GM15510 (cell line): ENCODE data around the gene SULT1A1.

Experiments used
- POLR2A ChIP-seq: IDR thresholded peaks from 3 replicates; pipeline ENCODE4 v1.6.1; 2011; ENCODE audit warnings: borderline replicate concordance; ENCODE audit not compliant: insufficient read length; ENCODE audit errors: extremely low read depth

The SULT1A1 gene

GRCh38 chr16:28596840-28597691 lies 12.8 kb downstream of the SULT1A1 start, which contains the start of gene SULT1A2:
Gene SULT1A2, minus strand, starts transcription at chr16:28597050. Its CDS starts 1,120 bp downstream, at chr16:28595930.
- TF ChIP-seq POLR2A = no peak

GRCh38 chr16:28596115-28596630 lies 13.7 kb downstream of the SULT1A1 start:
- no peak for TF ChIP-seq POLR2A

- TF ChIP-seq POLR2A = no peak
Measured at GRCh38 chr16:28592979-28593553, 16.8 kb downstream of the SULT1A1 start.

- TF ChIP-seq POLR2A = no peak
Measured at GRCh38 chr16:28592511-28592910, 17.3 kb downstream of the SULT1A1 start.

GRCh38 chr16:28591355-28591754 lies 18.5 kb downstream of the SULT1A1 start:
- TF ChIP-seq POLR2A = no peak

- no peak for TF ChIP-seq POLR2A
Measured at GRCh38 chr16:28590384-28591340, 19.2 kb downstream of the SULT1A1 start.

- no peak for TF ChIP-seq POLR2A
Measured at GRCh38 chr16:28589930-28590329, 19.9 kb downstream of the SULT1A1 start.

GRCh38 chr16:28589069-28589468 lies 20.8 kb downstream of the SULT1A1 start:
- no peak for TF ChIP-seq POLR2A

- TF ChIP-seq POLR2A = no peak
Measured at GRCh38 chr16:28587386-28587785, 22.5 kb downstream of the SULT1A1 start.

GRCh38 chr16:28586466-28586865 lies 23.4 kb downstream of the SULT1A1 start:
- TF ChIP-seq POLR2A = no peak

- no peak for TF ChIP-seq POLR2A
Measured at GRCh38 chr16:28585674-28586073, 24.2 kb downstream of the SULT1A1 start.

- no peak for TF ChIP-seq POLR2A
Measured at GRCh38 chr16:28580726-28581315, 29.0 kb downstream of the SULT1A1 start.

- no peak for TF ChIP-seq POLR2A
Measured at GRCh38 chr16:28575446-28576109, 34.3 kb downstream of the SULT1A1 start.

- TF ChIP-seq POLR2A = no peak
Measured at GRCh38 chr16:28574925-28575324, 34.9 kb downstream of the SULT1A1 start.
